Dedifferentiated amniotic fluid mesenchymal stem cell (primary cell): ENCODE results near the gene AOPEP.
"Not testable (repeated sequence)": the region's sequence is repeated elsewhere in the genome, so short reads cannot be mapped to it uniquely, and the experiment has no call there.

Experiments used
- DNase-seq: peaks from one replicate; pipeline ENCODE4 v3.0.0-alpha.2; 2016; ENCODE audit errors: extremely low spot score

The AOPEP gene

GRCh38 chr9:94931740-94932139 lies 205.2 kb downstream of the AOPEP start:
- no peak for DNase-seq

DNA sequence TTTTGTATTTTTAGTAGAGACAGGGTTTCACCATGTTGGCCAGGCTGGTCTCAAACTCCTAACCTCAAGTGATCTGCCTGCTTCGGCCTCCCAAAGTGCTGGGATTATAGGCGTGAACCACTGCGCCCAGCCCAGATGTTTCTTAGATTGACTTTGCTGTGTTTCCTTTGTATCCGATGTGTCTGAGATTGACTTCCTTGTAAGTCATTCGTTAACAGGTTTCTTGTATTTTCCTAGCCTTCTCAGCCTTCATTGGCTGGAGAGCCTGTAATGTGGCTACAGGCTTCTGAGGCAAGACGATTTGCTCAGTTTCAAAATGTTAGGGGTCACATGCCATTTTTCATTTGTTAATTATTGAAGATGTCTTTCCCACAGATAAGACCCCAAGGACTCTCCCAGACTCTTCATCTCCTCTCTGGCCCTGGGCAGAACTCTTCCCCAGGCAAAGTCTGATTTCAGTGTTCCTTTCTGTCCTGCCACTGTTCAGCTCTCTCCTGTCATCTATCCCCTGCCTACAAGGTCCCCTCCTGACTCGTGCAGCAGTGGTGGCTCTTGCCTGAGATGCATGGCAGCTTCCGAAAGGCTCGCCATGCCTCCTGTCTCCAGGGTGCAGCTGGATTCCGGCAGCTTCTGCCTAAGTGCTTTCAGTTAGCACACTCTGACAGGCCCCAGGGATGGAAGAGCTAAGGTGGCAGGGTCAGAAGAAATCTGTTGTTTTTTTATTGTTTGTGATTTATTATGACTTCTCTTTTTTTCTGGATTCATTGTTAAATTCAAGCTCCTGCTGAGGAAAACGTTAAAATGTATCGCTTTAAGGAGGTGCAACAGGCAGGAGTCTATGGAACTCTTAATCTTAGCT lies 206.4 kb downstream of the AOPEP start:
- no peak for DNase-seq

DNA sequence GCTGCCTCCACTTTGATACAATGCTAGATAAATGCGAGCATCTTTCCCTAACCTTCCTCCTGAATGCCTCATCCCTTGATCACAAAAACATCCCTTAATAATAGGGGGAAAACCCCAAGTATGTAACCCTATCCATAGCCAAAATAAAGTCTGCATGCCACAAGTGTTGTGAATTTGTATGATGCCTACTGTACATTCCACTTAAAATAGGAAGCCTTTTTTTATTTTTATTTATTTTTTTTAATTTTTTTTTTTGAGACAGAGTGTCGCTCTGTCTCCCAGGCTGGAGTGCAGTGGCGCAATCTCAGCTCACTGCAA lies 207.0 kb downstream of the AOPEP start:
- DNase-seq: no peak

DNA sequence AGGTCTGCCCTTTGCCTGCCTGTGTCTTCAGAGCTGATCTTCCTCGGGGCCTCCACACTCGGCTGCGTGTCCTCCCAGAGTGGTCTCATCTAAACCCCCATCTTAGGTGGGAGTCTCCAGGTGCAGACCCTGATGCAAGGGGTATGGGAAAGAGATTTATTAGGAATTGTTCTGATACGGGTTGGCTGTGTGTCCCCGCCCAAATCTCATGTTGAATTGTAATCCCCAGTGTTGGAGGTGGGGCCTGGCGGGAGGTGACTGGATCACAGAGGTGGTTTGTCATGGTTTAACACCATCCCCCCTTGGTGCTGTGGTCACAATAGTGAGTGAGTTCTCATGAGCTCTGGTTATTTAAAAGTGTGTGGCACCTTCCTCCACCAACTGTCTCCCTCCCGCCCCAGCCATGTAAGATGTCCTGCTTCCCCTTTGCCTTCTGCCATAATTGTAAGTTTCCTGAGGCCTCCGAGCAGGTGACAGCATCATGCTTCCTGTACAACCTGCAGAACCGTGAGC lies 208.4 kb downstream of the AOPEP start:
- DNase-seq: no peak

DNA sequence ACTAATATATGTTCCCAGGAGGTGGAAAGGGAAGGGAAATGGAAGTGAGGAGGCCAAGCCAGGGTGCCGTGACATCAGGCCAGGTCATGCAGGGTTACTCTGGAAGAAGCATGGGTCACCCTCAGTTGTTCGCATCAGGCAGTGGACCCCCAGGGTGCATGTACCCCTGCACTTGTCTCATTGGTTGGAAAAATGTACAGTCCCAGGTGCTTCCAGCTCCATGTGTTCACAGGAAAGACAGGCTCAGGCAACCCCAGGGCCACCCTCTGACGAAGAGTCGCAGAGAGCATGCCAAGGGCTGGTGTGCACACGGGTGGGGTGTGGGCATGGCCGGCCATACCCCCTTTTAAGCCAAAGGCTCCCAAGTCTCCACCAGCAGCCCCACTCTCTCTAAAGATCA lies 208.9 kb downstream of the AOPEP start:
- DNase-seq: no peak

DNA sequence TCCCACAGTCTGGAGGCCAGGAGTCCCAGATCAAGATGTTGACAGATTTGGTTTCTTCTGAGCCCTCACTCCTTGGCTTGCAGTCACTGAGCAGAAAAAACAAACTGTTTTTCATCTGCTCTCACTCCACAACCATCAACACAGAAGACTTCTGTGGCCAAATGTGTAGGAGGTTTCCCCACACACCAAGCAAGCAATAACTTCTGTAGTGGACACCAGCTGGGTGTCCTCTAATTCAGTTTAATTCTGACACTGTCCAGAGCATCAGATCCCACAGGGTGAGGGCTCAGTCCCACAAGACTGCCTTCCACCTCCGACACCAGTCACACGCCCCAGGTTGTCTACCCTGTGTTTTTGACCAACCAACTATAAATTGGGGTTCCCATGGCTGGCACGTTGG lies 209.9 kb downstream of the AOPEP start:
- no peak for DNase-seq

DNA sequence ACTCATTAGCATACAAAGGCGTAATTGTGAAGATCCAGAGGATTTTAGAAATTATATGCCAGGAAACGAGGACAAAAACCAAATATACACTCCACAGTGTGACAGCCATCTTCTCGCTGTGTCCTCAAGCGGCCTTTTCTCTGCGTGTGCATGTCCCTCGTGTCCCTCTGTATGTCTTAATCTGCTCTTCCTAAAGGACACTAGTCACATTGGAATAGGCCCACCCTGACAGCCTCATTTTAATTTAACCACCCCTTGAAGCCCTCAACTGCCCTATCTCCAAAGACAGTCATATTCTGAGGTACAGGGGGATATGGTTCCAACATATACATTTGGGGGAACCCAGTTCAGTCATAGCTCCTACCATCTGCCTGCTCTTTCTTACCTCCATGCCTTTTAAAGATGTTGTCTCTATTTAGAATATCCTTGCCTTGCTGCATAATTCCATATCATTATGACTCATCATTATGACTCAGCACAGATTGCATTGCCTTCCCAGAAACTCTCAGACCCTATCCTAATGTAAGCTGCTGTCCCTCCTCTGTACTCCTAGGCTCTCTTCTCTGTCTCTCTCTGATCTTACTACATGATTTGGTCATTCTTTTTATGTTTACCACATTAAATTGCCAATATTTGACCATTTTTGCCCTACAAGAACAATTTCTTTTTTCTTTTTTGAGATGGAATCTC lies 210.9 kb downstream of the AOPEP start:
- peak; percentile 95 for DNase-seq

GRCh38 chr9:94938384-94938783 lies 211.9 kb downstream of the AOPEP start:
- DNase-seq: no peak

GRCh38 chr9:94940296-94940695 lies 213.8 kb downstream of the AOPEP start:
- DNase-seq: not testable (repeated sequence)

DNA sequence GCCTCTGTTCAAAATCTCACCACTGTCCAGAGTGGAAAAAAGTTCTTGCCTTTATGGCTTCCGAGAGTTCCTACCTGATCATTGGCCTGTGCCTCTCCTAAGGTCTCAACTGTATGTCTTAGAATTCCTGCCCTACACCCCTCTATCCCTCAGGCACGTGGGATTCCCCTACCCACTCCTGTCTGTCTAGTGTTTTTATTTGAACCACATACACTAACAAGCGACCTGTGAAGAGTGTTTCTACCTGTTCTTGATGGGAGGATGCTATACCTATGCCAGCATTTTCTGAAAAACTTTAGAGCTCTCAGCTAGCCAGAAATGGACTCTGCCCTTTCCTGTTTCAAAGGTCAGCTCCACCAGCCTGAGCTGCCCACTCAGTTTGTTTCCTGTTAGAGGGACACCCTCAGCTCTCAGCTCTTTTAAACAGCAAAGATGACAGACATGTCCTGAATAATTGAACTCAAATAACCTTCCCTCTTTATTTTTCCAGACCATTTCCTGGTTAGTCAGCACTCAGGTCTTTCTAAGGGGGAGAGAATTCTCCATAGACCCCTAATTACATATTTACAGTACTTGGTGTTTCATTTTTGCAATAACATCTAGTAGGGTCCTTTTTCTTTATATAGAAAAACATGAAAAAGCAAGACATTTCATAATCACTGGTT lies 214.8 kb downstream of the AOPEP start:
- DNase-seq: no peak

DNA sequence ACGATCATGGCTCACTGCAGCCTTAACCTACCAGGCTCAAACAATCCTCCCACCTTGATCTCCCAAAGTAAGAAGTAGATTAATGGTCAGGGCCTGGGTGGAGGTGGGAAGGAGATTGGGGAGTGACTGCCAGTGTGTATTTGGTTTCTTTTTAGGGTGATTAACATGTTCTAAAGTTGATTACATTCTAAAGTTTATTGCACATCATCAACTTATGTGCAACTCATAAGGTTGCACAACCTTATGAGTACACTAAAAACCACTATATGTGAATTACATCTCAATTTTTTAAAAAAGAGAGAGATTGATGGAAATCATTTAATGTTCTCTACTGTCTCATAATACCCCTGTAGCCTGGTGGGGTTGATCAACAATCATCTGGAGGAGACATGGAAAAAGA lies 218.1 kb downstream of the AOPEP start:
- DNase-seq: no peak

- peak; percentile 83 for DNase-seq
Measured at GRCh38 chr9:94945197-94946144, 219.0 kb downstream of the AOPEP start.

DNA sequence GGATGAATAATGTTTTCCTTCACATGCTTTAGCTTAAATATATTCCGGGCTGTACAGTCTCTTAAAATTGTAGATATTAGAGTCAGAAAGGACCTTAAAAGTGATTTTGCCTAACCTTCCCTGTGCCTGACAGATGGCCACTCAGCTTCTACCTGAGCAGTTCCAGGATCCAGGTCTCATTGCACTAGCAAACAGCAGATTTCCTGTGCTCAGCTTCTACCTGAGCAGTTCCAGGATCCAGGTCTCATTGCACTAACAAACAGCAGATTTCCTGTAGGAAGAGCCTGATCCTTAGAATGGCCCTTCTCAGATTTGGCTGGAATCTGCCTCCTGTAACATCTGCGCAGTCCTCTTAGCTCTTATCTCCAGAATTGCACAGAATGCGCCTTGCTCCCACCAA lies 219.8 kb downstream of the AOPEP start:
- no peak for DNase-seq

- DNase-seq: no peak
Measured at GRCh38 chr9:94948567-94949235, 222.2 kb downstream of the AOPEP start.

DNA sequence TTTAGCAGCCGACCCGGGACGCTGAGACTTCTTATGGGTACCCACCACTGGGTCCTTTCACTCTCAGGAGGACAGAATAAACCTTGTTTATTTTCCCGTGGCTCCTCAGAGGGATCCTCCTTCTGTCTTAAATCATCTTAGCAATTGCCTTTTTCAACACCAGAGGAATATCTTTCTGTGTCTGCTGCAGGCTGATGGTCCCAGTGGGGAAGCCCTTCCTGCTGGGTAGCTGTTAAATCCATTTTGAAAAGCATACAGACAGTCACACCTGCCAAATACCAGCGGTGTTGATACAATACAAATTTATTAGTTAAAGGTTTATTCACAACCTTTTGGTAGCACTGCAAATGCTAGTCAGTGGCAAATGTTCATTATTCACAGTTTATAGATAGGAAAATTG lies 222.9 kb downstream of the AOPEP start:
- no peak for DNase-seq

GRCh38 chr9:94950040-94950578 lies 223.6 kb downstream of the AOPEP start:
- no peak for DNase-seq

DNA sequence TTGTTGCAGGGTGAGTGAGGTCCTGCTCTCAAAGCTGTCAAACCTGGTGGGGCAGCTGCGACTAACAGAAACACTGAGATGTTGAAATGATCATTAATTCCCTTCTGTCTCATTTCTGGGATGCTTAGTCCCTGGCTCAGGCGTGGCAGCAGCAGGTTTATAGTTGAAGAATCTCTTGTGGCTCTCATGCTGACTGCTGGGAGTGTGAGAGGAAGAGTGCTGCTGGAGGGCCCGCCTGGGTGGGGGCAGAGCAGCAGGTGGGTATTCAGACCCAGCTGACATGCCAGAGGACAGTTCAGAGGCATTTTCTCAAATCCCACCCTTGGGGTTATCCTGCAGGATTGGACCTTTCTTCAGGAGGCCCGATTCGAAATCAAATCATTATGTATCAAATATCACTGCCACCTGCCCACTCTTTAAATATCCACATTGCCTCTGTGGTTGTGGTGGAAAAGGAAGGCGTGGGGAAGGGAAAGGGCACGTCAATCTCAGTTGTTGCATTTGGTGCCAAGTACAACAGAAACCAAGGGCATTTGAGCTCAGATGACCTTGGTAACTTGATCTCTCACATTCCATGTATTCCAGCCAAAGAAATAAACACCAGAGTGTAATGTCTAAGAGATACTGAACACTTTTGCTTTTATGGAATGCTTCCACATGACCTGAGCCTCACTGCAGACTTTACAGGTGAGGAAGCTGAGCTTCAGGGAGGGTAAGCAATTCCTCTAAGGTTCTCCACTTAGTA lies 224.3 kb downstream of the AOPEP start:
- no peak for DNase-seq

DNA sequence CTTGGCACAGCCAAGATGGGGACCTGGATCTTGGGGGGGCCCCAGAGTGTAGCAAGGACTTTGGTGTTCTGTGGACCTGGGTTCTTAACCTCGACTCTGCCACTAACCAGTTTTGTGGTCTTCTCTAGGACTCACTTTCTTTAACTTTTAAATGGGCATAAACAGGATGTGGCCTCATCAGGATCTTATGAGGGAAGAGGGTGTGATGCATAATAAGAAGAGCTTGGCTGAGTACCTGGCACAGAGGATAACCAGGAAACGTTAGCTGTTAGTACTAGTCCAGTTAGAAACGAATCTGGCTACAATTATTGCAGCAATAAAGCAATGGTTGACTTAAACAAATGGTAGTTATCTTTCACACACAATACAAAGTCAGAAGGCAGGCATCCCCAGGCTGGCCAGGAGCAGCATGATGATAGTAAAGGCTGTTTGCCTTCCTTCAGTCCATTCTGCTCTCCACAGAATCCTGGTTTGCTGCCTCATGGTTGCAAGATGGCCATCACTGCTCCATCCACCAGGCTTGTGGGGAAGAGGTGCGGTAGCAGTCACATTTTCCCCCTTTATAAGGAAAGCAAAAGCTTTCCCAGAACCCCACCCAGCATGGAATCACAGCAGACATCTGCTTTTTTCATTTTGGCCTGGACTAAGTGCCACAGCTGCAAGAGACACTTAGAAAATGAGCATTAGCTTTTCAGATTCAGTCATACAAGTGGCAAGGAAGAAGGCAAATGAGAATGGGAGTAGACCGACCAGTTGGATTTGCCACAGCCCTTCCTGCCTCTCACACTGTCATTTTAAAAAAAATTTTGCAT lies 225.0 kb downstream of the AOPEP start:
- DNase-seq: no peak
